H1 (cell line): ENCODE measurements around the gene TMEM63C. TPM values are rescaled to one million over a fixed set of nuclear protein-coding genes. Genes with fewer than 3 reads are reported as not detected.

Experiments
- CTCF ChIA-PET: fragments of 300-600 bp; sonication (Branson Sonifier 250); formaldehyde crosslinking; loops from one replicate; lab custom pipeline; 2021; ENCODE audit not compliant: partially characterized antibody; lab: Charles Lee
- POLR2A ChIA-PET: fragments of 300-600 bp; sonication (Branson Sonifier 250); formaldehyde crosslinking; loops from one replicate; lab custom pipeline; 2021; ENCODE audit warnings: inconsistent platforms; ENCODE audit not compliant: partially characterized antibody; lab: Charles Lee
- DNase-seq, 2 experiments: peaks; one replicate each; pipeline versions ENCODE4 v3.0.0 to v3.0.0-alpha.2; 2010 to 2022; ENCODE audit warnings: low spot score in 2 of 2, low read depth in 1 of 2, mixed read lengths in 1 of 2
- FAIRE-seq: peaks from 2 replicates; lab custom pipeline; 2011; peaks lifted over from hg19 to GRCh38; lab: Jason Lieb, UNC
- H2AFZ ChIP-seq: 2 replicates; pipeline ENCODE4 v1.8.1; 2012; ENCODE audit warnings: low read length, inconsistent platforms
- H2AK5ac ChIP-seq: 2 replicates; pipeline ENCODE4 v1.6.1; 2013; ENCODE audit warnings: low read depth, low read length
- H2BK120ac ChIP-seq: replicated peaks from 2 replicates; pipeline ENCODE3; 2013; ENCODE audit warnings: low read depth, low read length, inconsistent platforms
- H2BK12ac ChIP-seq: 2 replicates; pipeline ENCODE4 v1.6.1; 2013; ENCODE audit warnings: low read depth, low read length
- H2BK15ac ChIP-seq: 2 replicates; pipeline ENCODE4 v1.6.1; 2013; ENCODE audit warnings: low read length
- H2BK20ac ChIP-seq: 2 replicates; pipeline ENCODE4 v1.6.1; 2013; ENCODE audit warnings: low read length
- H2BK5ac ChIP-seq: 2 replicates; pipeline ENCODE4 v1.6.1; 2013; ENCODE audit warnings: low read depth, low read length
- H3K14ac ChIP-seq: 2 replicates; pipeline ENCODE4 v1.6.1; 2013; ENCODE audit warnings: inconsistent platforms; ENCODE audit not compliant: insufficient read length
- H3K18ac ChIP-seq: 2 replicates; pipeline ENCODE4 v1.6.1; 2013; ENCODE audit warnings: low read length; ENCODE audit errors: extremely low read depth
- H3K23ac ChIP-seq: 2 replicates; pipeline ENCODE4 v1.6.1; 2013; ENCODE audit warnings: inconsistent platforms; ENCODE audit not compliant: insufficient read length
- H3K23me2 ChIP-seq: 2 replicates; pipeline ENCODE4 v1.6.1; 2013; ENCODE audit warnings: low read depth, low read length
- H3K27ac ChIP-seq: 2 replicates; pipeline ENCODE4 v1.6.1; 2011; ENCODE audit warnings: low read depth, low read length, inconsistent platforms
- H3K27me3 ChIP-seq, 4 experiments: replicated peaks in 1 of 4; 1 replicate in 1 of 4; 2 replicates in 3 of 4; pipeline versions ENCODE4 v1.6.1 to v1.8.1; 2011 to 2013; ENCODE audit warnings: low read length in 3 of 4, mild to moderate bottlenecking in 3 of 4, inconsistent platforms in 2 of 4, mixed read lengths in 2 of 4, moderate library complexity in 1 of 4; ENCODE audit not compliant: control insufficient read depth in 3 of 4, insufficient read depth in 3 of 4; ENCODE audit errors: extremely low read depth in 1 of 4
- H3K36me3 ChIP-seq, 4 experiments: 2 replicates each; pipeline versions ENCODE4 v1.6.1 to v1.8.1; 2011 to 2013; ENCODE audit warnings: mild to moderate bottlenecking in 4 of 4, low read length in 3 of 4, moderate library complexity in 2 of 4, control low read depth in 1 of 4, inconsistent platforms in 1 of 4; ENCODE audit not compliant: insufficient read depth in 4 of 4, control insufficient read depth in 2 of 4
- H3K4ac ChIP-seq: replicated peaks from 2 replicates; pipeline ENCODE3; 2013; ENCODE audit warnings: low read length, low read depth, mixed read lengths, inconsistent platforms; ENCODE audit not compliant: insufficient read length
- H3K4me1 ChIP-seq, 4 experiments: replicated peaks in 1 of 4; 1 replicate in 1 of 4; 2 replicates in 3 of 4; pipeline versions ENCODE4 v1.6.1 to v1.8.1; 2011 to 2013; ENCODE audit warnings: low read length in 3 of 4, inconsistent platforms in 2 of 4, mixed read lengths in 1 of 4; ENCODE audit not compliant: insufficient read depth in 4 of 4, control insufficient read depth in 3 of 4
- H3K4me2 ChIP-seq, 2 experiments: 2 replicates each; pipeline versions ENCODE4 v1.6.1 to v1.8.1; 2011 to 2013; ENCODE audit warnings: low read depth in 2 of 2, low read length in 2 of 2, control low read depth in 1 of 2, inconsistent platforms in 1 of 2, mild to moderate bottlenecking in 1 of 2; ENCODE audit not compliant: insufficient read depth in 1 of 2
- H3K4me3 ChIP-seq, 4 experiments: fragments of 200-600, 300-600 bp in 1 of 4; sonication (generic), shearing (Covaris generic), sonication (Bioruptor Twin) in 1 of 4; 2 replicates each; pipeline versions ENCODE4 v1.5.1 to v1.8.1; 2011 to 2016; ENCODE audit warnings: low read length in 4 of 4, low read depth in 3 of 4, control low read depth in 2 of 4, inconsistent platforms in 2 of 4, mild to moderate bottlenecking in 2 of 4, mixed read lengths in 1 of 4, moderate library complexity in 1 of 4; ENCODE audit not compliant: insufficient read depth in 2 of 4; ENCODE audit errors: extremely low read depth in 1 of 4
- H3K56ac ChIP-seq: replicated peaks from 2 replicates; pipeline ENCODE3; 2013; ENCODE audit warnings: low read depth, mild to moderate bottlenecking, mixed read lengths, low read length, inconsistent platforms; ENCODE audit not compliant: insufficient read length
- H3K79me1 ChIP-seq: 2 replicates; pipeline ENCODE4 v1.6.1; 2013; ENCODE audit warnings: low read depth, low read length, control low read depth
- H3K79me2 ChIP-seq, 2 experiments: 2 replicates each; pipeline versions ENCODE4 v1.6.1 to v1.8.1; 2012 to 2013; ENCODE audit warnings: low read length in 2 of 2, mild to moderate bottlenecking in 2 of 2, inconsistent platforms in 1 of 2; ENCODE audit not compliant: insufficient read depth in 2 of 2, control insufficient read depth in 1 of 2
- H3K9ac ChIP-seq, 4 experiments: replicated peaks in 1 of 4; 1 replicate in 1 of 4; 2 replicates in 3 of 4; pipeline versions ENCODE4 v1.6.1 to v1.8.1; 2011 to 2013; ENCODE audit warnings: low read depth in 3 of 4, low read length in 3 of 4, control low read depth in 2 of 4, mild to moderate bottlenecking in 2 of 4, moderate library complexity in 2 of 4, inconsistent platforms in 1 of 4; ENCODE audit errors: extremely low read depth in 1 of 4
- H3K9me3 ChIP-seq, 2 experiments: 2 replicates each; pipeline versions ENCODE4 v1.6.1 to v1.8.1; 2012 to 2013; ENCODE audit warnings: mild to moderate bottlenecking in 2 of 2, moderate library complexity in 2 of 2, control low read depth in 1 of 2, inconsistent platforms in 1 of 2, low read depth in 1 of 2, low read length in 1 of 2, mixed read lengths in 1 of 2; ENCODE audit not compliant: insufficient read depth in 2 of 2
- H4K20me1 ChIP-seq, 2 experiments: replicated peaks in 1 of 2; 2 replicates each; pipeline versions ENCODE3 to v1.8.1; 2011 to 2013; ENCODE audit warnings: inconsistent platforms in 2 of 2, low read length in 2 of 2, mild to moderate bottlenecking in 1 of 2; ENCODE audit not compliant: insufficient read depth in 2 of 2, control insufficient read depth in 1 of 2
- H4K5ac ChIP-seq: 2 replicates; pipeline ENCODE4 v1.6.1; 2013; ENCODE audit warnings: low read length, low read depth, mixed read lengths, inconsistent platforms; ENCODE audit not compliant: insufficient read length
- H4K8ac ChIP-seq: 2 replicates; pipeline ENCODE4 v1.8.0; 2013; ENCODE audit warnings: mild to moderate bottlenecking, moderate library complexity, low read length, inconsistent platforms; ENCODE audit not compliant: insufficient read depth; ENCODE audit errors: extremely low read depth
- H4K91ac ChIP-seq: replicated peaks from 2 replicates; pipeline ENCODE3; 2013; ENCODE audit warnings: low read length, mixed read lengths, inconsistent platforms; ENCODE audit not compliant: insufficient read length
- BRCA1 ChIP-seq: IDR thresholded peaks from 2 replicates; pipeline ENCODE4 v1.6.1; 2012; ENCODE audit warnings: low read depth, low read length, improper control_type of control experiment
- EZH2 ChIP-seq: fragments of 200-600 bp; sonication (generic); IDR thresholded peaks from 2 replicates; pipeline ENCODE4 v1.7.1; 2012; ENCODE audit warnings: low read depth, mild to moderate bottlenecking, moderate library complexity, low read length, inconsistent platforms; ENCODE audit not compliant: severe bottlenecking
- HDAC6 ChIP-seq: IDR thresholded peaks from one replicate; pipeline ENCODE4 v1.7.1; 2012; ENCODE audit warnings: low read depth, mild to moderate bottlenecking, inconsistent platforms, low read length, moderate library complexity
- MAFK ChIP-seq: IDR thresholded peaks from 2 replicates; pipeline ENCODE4 v1.6.1; 2012; ENCODE audit warnings: low read depth, mild to moderate bottlenecking, improper control_type of control experiment, low read length
- RFX5 ChIP-seq: IDR thresholded peaks from 2 replicates; pipeline ENCODE4 v1.6.1; 2011; ENCODE audit warnings: low read depth, low read length, improper control_type of control experiment, borderline replicate concordance
- RNF2 ChIP-seq: fragments of 200-900, 300-1000 bp; sonication (generic); IDR thresholded peaks from 2 replicates; pipeline ENCODE4 v1.7.1; 2016; ENCODE audit warnings: borderline replicate concordance, low read depth, mild to moderate bottlenecking, antibody characterized with exemption, low read length; ENCODE audit not compliant: poor library complexity, severe bottlenecking; ENCODE audit errors: missing control alignments
- SIX5 ChIP-seq: IDR thresholded peaks from 2 replicates; pipeline ENCODE4 v1.6.1; 2011; ENCODE audit warnings: mild to moderate bottlenecking, low read depth, low read length
- SP4 ChIP-seq: IDR thresholded peaks from 2 replicates; pipeline ENCODE4 v1.6.1; 2012; ENCODE audit warnings: low read length, inconsistent platforms
- TBP ChIP-seq: IDR thresholded peaks from 2 replicates; pipeline ENCODE4 v1.6.1; 2011; ENCODE audit warnings: low read depth, low read length, improper control_type of control experiment
- TCF12 ChIP-seq: IDR thresholded peaks from 2 replicates; pipeline ENCODE4 v1.6.1; 2011; ENCODE audit warnings: low read depth, mild to moderate bottlenecking, low read length
- ZNF274 ChIP-seq: IDR thresholded peaks from 2 replicates; pipeline ENCODE4 v1.7.0; 2012; ENCODE audit warnings: low read length, borderline replicate concordance; ENCODE audit errors: extremely low read depth
- WGBS, 2 experiments: shearing (Covaris generic) in 1 of 2; methylation state at CpG; one replicate each; pipeline versions ENCODE4 v1.1.6 to v1.1.7; 2013 to 2015; ENCODE audit warnings: low lambda C conversion rate in 2 of 2, mixed read lengths in 2 of 2, inconsistent platforms in 1 of 2, low coverage in 1 of 2, missing lambda C conversion rate in 1 of 2; ENCODE audit not compliant: insufficient replicate concordance in 2 of 2, insufficient coverage in 1 of 2, insufficient read length in 1 of 2; ENCODE audit errors: extremely low coverage in 1 of 2, missing lambda C conversion rate in 1 of 2; 5-methylcytosine and 5-hydroxymethylcytosine counted together
- polyA plus RNA-seq, 7 experiments: library from polyadenylated mRNA; depleted of rRNA in 3 of 7; stranded (reverse) in 5 of 7; unstranded in 2 of 7; fragments of >200 nt in 5 of 7; fragments of 200-250 nt in 2 of 7; gene quantifications; 1 replicate in 5 of 7; 2 replicates in 1 of 7; 4 replicates in 1 of 7; pipeline versions ENCODE4 v1.2.1 to v1.2.3, GENCODE V29; 2011 to 2013; ENCODE audit warnings: missing spikeins in 2 of 7, mixed read lengths in 2 of 7
- total RNA-seq: library from RNA; stranded (reverse); fragmentation: NEBNext Ultra II Directional; extraction: Animal tissue kit (Norgen Biotek cat#: 25700); gene quantifications from 2 replicates; pipeline ENCODE4 v1.2.1, GENCODE V29; 2021
- TF ChIP-seq, protein P1 (sequence below): IDR thresholded peaks from 2 replicates; pipeline ENCODE4 v1.6.1; 2011; ENCODE audit warnings: low read depth, mild to moderate bottlenecking, low read length; ENCODE audit not compliant: insufficient read depth

Gene TMEM63C
- total and polyA plus RNA-seq, 2 of the 8 experiments (the other 6 are each of a cell fraction or from before 2014, with no cell fraction given): 3.0 to 7.6 TPM

DNA sequence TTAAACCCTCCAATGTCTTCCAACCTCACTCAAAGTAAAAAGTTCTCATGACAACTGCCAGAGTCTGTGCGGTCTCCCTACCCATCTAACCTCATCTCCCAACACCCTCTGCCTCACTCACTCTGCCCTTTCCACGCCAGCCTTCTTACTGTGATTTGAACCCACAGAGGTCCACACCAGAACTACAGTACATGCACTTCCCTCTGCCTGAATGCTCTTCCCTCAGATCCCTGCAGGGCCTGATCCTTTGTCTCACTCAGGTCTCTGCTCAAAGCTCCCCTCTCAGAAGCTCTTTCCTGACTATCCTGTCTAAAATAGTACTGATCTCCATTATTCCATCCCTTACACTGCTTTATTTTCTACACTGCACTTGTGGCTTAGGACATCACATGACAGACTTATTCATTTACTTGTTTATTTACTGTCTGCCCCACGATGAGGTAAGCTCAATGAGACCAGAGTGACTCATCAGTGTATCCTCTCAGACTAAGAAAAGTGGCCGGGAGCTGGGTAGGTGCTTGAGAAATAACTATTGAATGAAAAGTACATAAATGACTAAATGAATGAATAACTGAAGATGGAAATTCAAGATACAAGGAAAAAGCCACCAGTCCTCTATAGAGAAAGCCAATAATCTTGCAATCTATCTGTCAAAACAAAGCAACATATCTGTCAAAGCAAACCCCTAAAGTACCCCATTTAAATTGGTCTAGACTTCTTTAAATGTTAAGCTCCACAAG is 122.0 kb downstream of the TMEM63C start:
- peaks cover 0 to 5% (median 2%) of the 10 kb centered on the region in 4 experiments; a peak in 3 of 8 replicates for H3K36me3 ChIP-seq
- H3K9me3 ChIP-seq: no peaks in the 10 kb centered on the region
- H3K79me1 ChIP-seq: no peaks in the 10 kb centered on the region; the same call in 1 of the 2 replicates
- H2BK15ac ChIP-seq: no peak overlapping the region
- H3K23me2 ChIP-seq: no peaks in the 10 kb centered on the region
- H2AK5ac ChIP-seq: no peak overlapping the region
- FAIRE-seq (no peak), DNase-seq (no peak)
- H3K56ac ChIP-seq: no peak overlapping the region
- no peaks in the 10 kb centered on the region for H3K79me2 ChIP-seq
- H3K4me2 ChIP-seq: no peak overlapping the region
- no peak overlapping the region for H3K4ac ChIP-seq
- H3K18ac ChIP-seq: no peak overlapping the region
- no peak overlapping the region for H4K8ac ChIP-seq
- H3K4me1 ChIP-seq: peaks cover 0 to 8% (median 1%) of the 10 kb centered on the region in 4 experiments; a peak in 2 of 7 replicates
- no peak overlapping the region for H2AFZ ChIP-seq
- no peak overlapping the region for H3K23ac ChIP-seq
- H4K91ac ChIP-seq: no peak overlapping the region
- no peak overlapping the region for H2BK120ac ChIP-seq
- no peak overlapping the region for H3K9ac ChIP-seq
- H3K27ac ChIP-seq: no peak overlapping the region
- ChIA-PET POLR2A (interaction anchor here (2.3 kb wide), 1 partner anchor 19 kb away, joined by 7 read pairs; no protein-coding TSS in a partner anchor), CTCF (interaction anchor here (0.8 to 22.3 kb wide), 11 partner anchors 9 to 246 kb away, joined by 3 to 353 read pairs (median 4); partner anchors contain the start of genes GSTZ1, POMT2 and ZDHHC22)
- WGBS, 2 experiments: 88% methylated on average over 4 of the region's 4 CpGs; no CpG with 5 or more reads in 1 of the 2 experiments
- no peak overlapping the region for H3K14ac ChIP-seq
- H2BK12ac ChIP-seq: no peak overlapping the region
- H3K27me3 ChIP-seq: no peaks in the 10 kb centered on the region
- H3K4me3 ChIP-seq: no peak overlapping the region
- H2BK5ac ChIP-seq: no peak overlapping the region
- H4K5ac ChIP-seq: no peak overlapping the region
- no peak overlapping the region for H2BK20ac ChIP-seq
- peaks cover 0 to 3% of the 10 kb centered on the region in 2 experiments for H4K20me1 ChIP-seq
- TF ChIP-seq RNF2 (no peak), ZNF274 (no peak), RFX5 (no peak), SP4 (no peak), BRCA1 (no peak), MAFK (no peak), TCF12 (no peak), HDAC6 (no peak), TBP (no peak), SIX5 (no peak), EZH2 (no peak)
- TF ChIP-seq, protein P1, sequence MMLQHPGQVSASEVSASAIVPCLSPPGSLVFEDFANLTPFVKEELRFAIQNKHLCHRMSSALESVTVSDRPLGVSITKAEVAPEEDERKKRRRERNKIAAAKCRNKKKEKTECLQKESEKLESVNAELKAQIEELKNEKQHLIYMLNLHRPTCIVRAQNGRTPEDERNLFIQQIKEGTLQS: no peak
